SU-DHL-6 (cell line): ENCODE results near the gene ESYT1.

ENCODE experiments used
- H2AFZ ChIP-seq: fragments of 200-600 bp; sonication (generic); 2 replicates; pipeline ENCODE4 v1.6.1; 2014; ENCODE audit warnings: low read depth, mild to moderate bottlenecking, moderate library complexity, mixed read lengths, antibody characterized with exemption, low read length; ENCODE audit not compliant: severe bottlenecking
- H3F3A ChIP-seq: fragments of 200-600 bp; shearing (Covaris generic); 2 replicates; pipeline ENCODE4 v1.6.0; 2016; ENCODE audit warnings: antibody characterized with exemption, mild to moderate bottlenecking; ENCODE audit not compliant: insufficient read depth
- H3K27ac ChIP-seq: fragments of 200-600 bp; sonication (generic); 2 replicates; pipeline ENCODE4 v1.5.1; 2016; ENCODE audit warnings: low read depth, mild to moderate bottlenecking, low read length, moderate library complexity, mixed read lengths
- H3K27me3 ChIP-seq: fragments of 200-600 bp; sonication (generic), shearing (Covaris generic); 2 replicates; pipeline ENCODE4 v1.6.0; 2014; ENCODE audit warnings: mild to moderate bottlenecking, low read length
- H3K36me3 ChIP-seq: fragments of 200-600 bp; sonication (generic); 2 replicates; pipeline ENCODE4 v1.6.1; 2014; ENCODE audit warnings: mild to moderate bottlenecking, low read length, mixed read lengths
- H3K4me2 ChIP-seq: fragments of 300-600, 200-600 bp; shearing (Covaris generic), sonication (generic); 2 replicates; pipeline ENCODE4 v1.6.0; 2014; ENCODE audit warnings: low read length, low read depth, mild to moderate bottlenecking; ENCODE audit not compliant: poor library complexity, severe bottlenecking
- H3K4me3 ChIP-seq: fragments of 200-600 bp; sonication (generic); 2 replicates; pipeline ENCODE4 v1.5.1; 2014; ENCODE audit warnings: antibody characterized with exemption, low read length, mild to moderate bottlenecking, mixed read lengths; ENCODE audit not compliant: insufficient read depth, poor library complexity, severe bottlenecking
- H3K79me2 ChIP-seq: fragments of 200-600 bp; sonication (generic); 2 replicates; pipeline ENCODE4 v1.6.1; 2014; ENCODE audit warnings: mild to moderate bottlenecking, low read length, moderate library complexity; ENCODE audit not compliant: insufficient read depth
- H3K9ac ChIP-seq: fragments of 200-600 bp; sonication (generic); 2 replicates; pipeline ENCODE4 v1.7.0; 2014; ENCODE audit warnings: mild to moderate bottlenecking, low read length
- H3K9me2 ChIP-seq: fragments of 200-600 bp; sonication (generic); replicated peaks from 2 replicates; pipeline ENCODE4 v1.6.1; 2014; ENCODE audit warnings: low read length; ENCODE audit not compliant: insufficient read depth
- H3K9me3 ChIP-seq: fragments of 200-600 bp; sonication (generic); 2 replicates; pipeline ENCODE4 v1.6.1; 2014; ENCODE audit warnings: low read length, mixed read lengths; ENCODE audit not compliant: insufficient read depth
- H4K20me1 ChIP-seq: fragments of 200-600 bp; sonication (generic); 2 replicates; pipeline ENCODE4 v1.6.1; 2014; ENCODE audit warnings: low read depth, mild to moderate bottlenecking, antibody characterized with exemption, low read length, moderate library complexity, mixed read lengths
- CTCF ChIP-seq: fragments of 200-600 bp; sonication (generic); IDR thresholded peaks from one replicate; pipeline ENCODE4 v1.5.1; 2017; ENCODE audit warnings: antibody characterized with exemption, mild to moderate bottlenecking, low read length, moderate library complexity; ENCODE audit not compliant: insufficient read depth, poor library complexity, severe bottlenecking
- EZH2phosphoT487 ChIP-seq: fragments of 200-600 bp; sonication (generic), shearing (Covaris generic); conservative IDR thresholded peaks from 2 replicates; pipeline ENCODE4 v1.6.1; 2018; ENCODE audit warnings: mild to moderate bottlenecking, antibody characterized with exemption, low read length, moderate library complexity, mixed read lengths

Gene ESYT1

GRCh38 chr12:56145217-56145616 lies 17.1 kb downstream of the ESYT1 start:
- H3K4me3 ChIP-seq, result no peak overlapping the region
- H3K27me3 ChIP-seq, result no peaks in the 10 kb centered on the region
- no peak overlapping the region for H3K27ac ChIP-seq
- peaks cover 3% of the 10 kb centered on the region; the same call in 1 of the 2 replicates for H3K36me3 ChIP-seq
- no peak overlapping the region for H3K9ac ChIP-seq
- no peaks in the 10 kb centered on the region for H3K9me2 ChIP-seq
- no peaks in the 10 kb centered on the region for H4K20me1 ChIP-seq
- 0 out of 2 replicates have a peak, but pooled peaks cover 7% of the 10 kb centered on the region for H3F3A ChIP-seq
- H3K9me3 ChIP-seq, result no peaks in the 10 kb centered on the region
- no peak overlapping the region for H3K4me2 ChIP-seq
- TF ChIP-seq EZH2phosphoT487 (no peak), CTCF (no peak)
- no peaks in the 10 kb centered on the region for H3K79me2 ChIP-seq
- H2AFZ ChIP-seq, result no peak overlapping the region

- no peaks in the 10 kb centered on the region for H3K27me3 ChIP-seq
- no peaks in the 10 kb centered on the region for H3K36me3 ChIP-seq
- no peak overlapping the region for H3K27ac ChIP-seq
- TF ChIP-seq EZH2phosphoT487, result no peak
- no peak for TF ChIP-seq CTCF
- H3K9me2 ChIP-seq, result no peaks in the 10 kb centered on the region
- H3K9me3 ChIP-seq, result no peaks in the 10 kb centered on the region
- H3K9ac ChIP-seq, result no peak overlapping the region
- H3K79me2 ChIP-seq, result no peaks in the 10 kb centered on the region
- H3F3A ChIP-seq, result peaks cover 13% of the 10 kb centered on the region; the same call in 1 of the 2 replicates
- no peak overlapping the region for H3K4me2 ChIP-seq
- no peaks in the 10 kb centered on the region for H4K20me1 ChIP-seq
- H3K4me3 ChIP-seq, result no peak overlapping the region
- no peak overlapping the region for H2AFZ ChIP-seq
Measured at GRCh38 chr12:56146492-56147460, 18.7 kb downstream of the ESYT1 start.

- H3K4me2 ChIP-seq, result peak overlapping the region; percentile 80
- no peaks in the 10 kb centered on the region for H3K27me3 ChIP-seq
- peaks cover 6% of the 10 kb centered on the region; the same call in 1 of the 2 replicates for H3K79me2 ChIP-seq
- no peak overlapping the region for H2AFZ ChIP-seq
- no peaks in the 10 kb centered on the region for H3K9me2 ChIP-seq
- no peak overlapping the region for H3K9ac ChIP-seq
- H3K27ac ChIP-seq, result no peak overlapping the region
- no peaks in the 10 kb centered on the region for H4K20me1 ChIP-seq
- no peak overlapping the region for H3K4me3 ChIP-seq
- TF ChIP-seq CTCF (no peak), EZH2phosphoT487 (no peak)
- peaks cover 21% of the 10 kb centered on the region; the same call in 1 of the 2 replicates for H3F3A ChIP-seq
- no peaks in the 10 kb centered on the region for H3K36me3 ChIP-seq
- H3K9me3 ChIP-seq, result no peaks in the 10 kb centered on the region
Measured at GRCh38 chr12:56150563-56150962, 22.5 kb downstream of the ESYT1 start.
